NCI-H1436 treated with DMSO at 0.1 percent for 48 hours (cell line): ENCODE data around the gene PELI3.
"Not testable (repeated sequence)": the region's sequence is repeated elsewhere in the genome, so short reads cannot be mapped to it uniquely, and the experiment has no call there.

ENCODE experiments used
- DNase-seq: peaks from one replicate; lab custom pipeline; 2025; lab: John Stamatoyannopoulos, UW

PELI3 gene

GRCh38 chr11:66447012-66447411 lies 19.7 kb upstream of the PELI3 start:
- no peak for DNase-seq

GRCh38 chr11:66448523-66448922 lies 18.2 kb upstream of the PELI3 start:
- DNase-seq: no peak

- DNase-seq: no peak
Measured at GRCh38 chr11:66450560-66450959, 16.1 kb upstream of the PELI3 start.

- no peak for DNase-seq
Measured at GRCh38 chr11:66451663-66452062, 15.0 kb upstream of the PELI3 start.

GRCh38 chr11:66454247-66454646 lies 12.5 kb upstream of the PELI3 start:
- no peak for DNase-seq

GRCh38 chr11:66454828-66455227 lies 11.9 kb upstream of the PELI3 start:
- DNase-seq: no peak

- DNase-seq: no peak
Measured at GRCh38 chr11:66457826-66458225, 8.9 kb upstream of the PELI3 start.

GRCh38 chr11:66459138-66459778 lies 7.4 kb upstream of the PELI3 start:
- no peak for DNase-seq

- no peak for DNase-seq
Measured at GRCh38 chr11:66462010-66462409, 4.7 kb upstream of the PELI3 start.

- no peak for DNase-seq
Measured at GRCh38 chr11:66462911-66463310, 3.8 kb upstream of the PELI3 start.

GRCh38 chr11:66464116-66464515 lies 2.6 kb upstream of the PELI3 start:
- not testable (repeated sequence) for DNase-seq

GRCh38 chr11:66464916-66465315 lies 1.8 kb upstream of the PELI3 start:
- no peak for DNase-seq

- no peak for DNase-seq
Measured at GRCh38 chr11:66465373-66466224, 1.1 kb upstream of the PELI3 start.

GRCh38 chr11:66467034-66467659 lies 442 bp downstream of the PELI3 start:
- DNase-seq: no peak

GRCh38 chr11:66467756-66468155 lies 1.1 kb downstream of the PELI3 start:
- no peak for DNase-seq

GRCh38 chr11:66468691-66469090 lies 2.0 kb downstream of the PELI3 start:
- DNase-seq: no peak

- DNase-seq: no peak
Measured at GRCh38 chr11:66469441-66469840, 2.7 kb downstream of the PELI3 start.

- no peak for DNase-seq
Measured at GRCh38 chr11:66470015-66470414, 3.3 kb downstream of the PELI3 start.

GRCh38 chr11:66471142-66471541 lies 4.4 kb downstream of the PELI3 start:
- no peak for DNase-seq

GRCh38 chr11:66472054-66472453 lies 5.3 kb downstream of the PELI3 start:
- no peak for DNase-seq

GRCh38 chr11:66473167-66473566 lies 6.5 kb downstream of the PELI3 start:
- no peak for DNase-seq

- no peak for DNase-seq
Measured at GRCh38 chr11:66473608-66474515, 7.2 kb downstream of the PELI3 start.
